HepG2 (cell line): Measurements from ENCODE around the gene KAT7. TPM values are rescaled to one million over a fixed set of nuclear protein-coding genes. Genes with fewer than 3 reads are reported as not detected.

Experiments used
- ADNP ChIP-seq: sonication (generic); formaldehyde crosslinking; IDR thresholded peaks from 2 replicates; pipeline ENCODE4 v1.4.0; 2020; ENCODE audit warnings: missing genetic modification reagents
- ESRRA ChIP-seq: sonication (generic); formaldehyde crosslinking; IDR thresholded peaks from 2 replicates; pipeline ENCODE4 v1.5.1; 2020; ENCODE audit warnings: mild to moderate bottlenecking, low read depth, missing genetic modification reagents
- MAFK ChIP-seq, 2 experiments: IDR thresholded peaks in 1 of 2; conservative IDR thresholded peaks in 1 of 2; 2 replicates each; pipeline ENCODE4 v1.6.1; 2011; ENCODE audit warnings: improper control_type of control experiment in 2 of 2, low read length in 2 of 2
- MLLT10 ChIP-seq: sonication (generic); formaldehyde crosslinking; IDR thresholded peaks from 2 replicates; pipeline ENCODE4 v1.4.0; 2020; ENCODE audit warnings: missing genetic modification reagents
- RXRB ChIP-seq: IDR thresholded peaks from 2 replicates; pipeline ENCODE4 v1.6.1; 2016; ENCODE audit warnings: borderline replicate concordance, missing genetic modification reagents, missing compliant biosample characterization
- SCMH1 ChIP-seq: sonication (generic); formaldehyde crosslinking; IDR thresholded peaks from 2 replicates; pipeline ENCODE4 v1.9.0; 2021; ENCODE audit warnings: missing genetic modification reagents, mild to moderate bottlenecking, borderline replicate concordance
- SMC3 ChIP-seq: IDR thresholded peaks from 2 replicates; pipeline ENCODE4 v1.6.1; 2011; ENCODE audit warnings: low read length, improper control_type of control experiment
- SRSF4 ChIP-seq: fragments of 200-400 bp; formaldehyde crosslinking; IDR thresholded peaks from one replicate; pipeline ENCODE4 v1.6.1; 2018; ENCODE audit warnings: mild to moderate bottlenecking, low read depth, low read length, moderate library complexity; ENCODE audit not compliant: poor library complexity, severe bottlenecking
- XBP1 ChIP-seq: sonication (generic); formaldehyde crosslinking; IDR thresholded peaks from 2 replicates; pipeline ENCODE4 v1.5.0; 2020; ENCODE audit warnings: missing genetic modification reagents
- ZNF570 ChIP-seq: sonication (generic); formaldehyde crosslinking; IDR thresholded peaks from 2 replicates; pipeline ENCODE4 v1.4.0; 2020; ENCODE audit warnings: mild to moderate bottlenecking, missing genetic modification reagents, borderline replicate concordance
- polyA plus RNA-seq, 8 experiments: library from polyadenylated mRNA; depleted of rRNA in 3 of 8; stranded (reverse) in 7 of 8; unstranded in 1 of 8; fragments of >200 nt; fragmentation: Illumina TruSeq in 4 of 8; extraction: Trizol in 4 of 8; gene quantifications; 2 replicates each; pipeline versions ENCODE4 v1.2.1 to v1.2.3, GENCODE V29; 2011 to 2016; ENCODE audit warnings: low read depth in 4 of 8, missing spikeins in 1 of 8, mixed read lengths in 1 of 8; ENCODE audit not compliant: insufficient read depth in 1 of 8
- total RNA-seq, 5 experiments: library from RNA; depleted of rRNA; stranded (reverse); fragments of >200 nt; fragmentation: Illumina TruSeq; extraction: Trizol; gene quantifications; 2 replicates each; pipeline ENCODE4 v1.2.3, GENCODE V29; 2016; ENCODE audit warnings: low read depth in 1 of 5
- TF ChIP-seq, protein P1 (sequence below): sonication (generic); formaldehyde crosslinking; IDR thresholded peaks from 2 replicates; pipeline ENCODE4 v1.5.1; 2020; ENCODE audit warnings: mild to moderate bottlenecking, missing genetic modification reagents
- TF ChIP-seq, protein P2 (sequence below): sonication (generic); formaldehyde crosslinking; IDR thresholded peaks from 2 replicates; pipeline ENCODE4; 2020; ENCODE audit warnings: missing genetic modification reagents, mild to moderate bottlenecking, borderline replicate concordance
- TF ChIP-seq, protein P3 (sequence below): sonication (generic); formaldehyde crosslinking; IDR thresholded peaks from 2 replicates; pipeline ENCODE4 v1.4.0; 2020; ENCODE audit warnings: mild to moderate bottlenecking, missing genetic modification reagents
- TF ChIP-seq, protein P4 (sequence below): sonication (generic); formaldehyde crosslinking; conservative IDR thresholded peaks from 2 replicates; pipeline ENCODE4 v1.8.0; 2022; ENCODE audit warnings: mild to moderate bottlenecking, moderate library complexity, missing genetic modification reagents
- TF ChIP-seq, protein P5 (sequence below): fragments of 450-650 bp; IDR thresholded peaks from 2 replicates; pipeline ENCODE4 v1.6.1; 2017
- TF ChIP-seq, protein P6 (sequence below): sonication (generic); formaldehyde crosslinking; IDR thresholded peaks from 2 replicates; pipeline ENCODE4 v1.8.0; 2022; ENCODE audit warnings: mild to moderate bottlenecking, missing genetic modification reagents, moderate library complexity

Gene KAT7
- total and polyA plus RNA-seq, 2 of the 13 experiments (the other 11 are each of a cell fraction or from before 2014, with no cell fraction given): 21.2 to 39.2 TPM

DNA sequence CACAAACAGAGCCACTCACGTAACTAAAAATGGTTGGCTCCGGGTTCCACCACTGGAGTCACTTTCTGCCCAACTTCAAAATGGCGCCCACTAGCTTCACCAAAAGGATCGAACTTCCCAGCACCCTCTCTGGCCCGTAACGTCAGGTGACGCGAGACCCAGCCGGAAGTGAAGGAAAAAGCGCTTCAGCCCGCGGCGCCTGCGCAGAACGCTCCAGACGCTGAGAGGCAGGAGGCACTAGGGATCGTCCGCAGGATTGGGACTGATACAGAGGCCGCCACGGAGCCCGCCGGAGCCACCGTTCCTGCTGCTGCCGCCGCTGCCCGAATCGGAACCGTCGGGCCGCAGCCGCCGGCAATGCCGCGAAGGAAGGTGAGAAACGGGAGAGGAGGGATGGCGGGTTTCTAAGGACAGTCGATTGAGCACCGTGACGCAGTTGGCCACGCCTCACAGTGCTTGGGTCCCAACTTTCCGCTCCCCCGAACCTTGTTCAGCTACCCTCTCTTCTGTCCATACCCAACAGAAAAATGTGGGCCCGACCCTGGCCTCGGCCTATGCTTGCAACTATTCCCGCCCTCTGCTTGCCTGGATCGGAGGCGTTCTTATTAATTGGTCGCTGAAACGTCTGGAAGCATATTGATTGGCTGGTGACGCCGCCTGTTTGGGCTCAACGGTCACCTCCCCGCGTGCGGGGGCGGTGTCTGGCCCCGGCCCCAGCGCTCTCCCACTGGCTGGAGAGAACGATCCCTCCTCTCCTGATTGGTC, at the start of gene KAT7 (continued):
- TF ChIP-seq, protein P1, sequence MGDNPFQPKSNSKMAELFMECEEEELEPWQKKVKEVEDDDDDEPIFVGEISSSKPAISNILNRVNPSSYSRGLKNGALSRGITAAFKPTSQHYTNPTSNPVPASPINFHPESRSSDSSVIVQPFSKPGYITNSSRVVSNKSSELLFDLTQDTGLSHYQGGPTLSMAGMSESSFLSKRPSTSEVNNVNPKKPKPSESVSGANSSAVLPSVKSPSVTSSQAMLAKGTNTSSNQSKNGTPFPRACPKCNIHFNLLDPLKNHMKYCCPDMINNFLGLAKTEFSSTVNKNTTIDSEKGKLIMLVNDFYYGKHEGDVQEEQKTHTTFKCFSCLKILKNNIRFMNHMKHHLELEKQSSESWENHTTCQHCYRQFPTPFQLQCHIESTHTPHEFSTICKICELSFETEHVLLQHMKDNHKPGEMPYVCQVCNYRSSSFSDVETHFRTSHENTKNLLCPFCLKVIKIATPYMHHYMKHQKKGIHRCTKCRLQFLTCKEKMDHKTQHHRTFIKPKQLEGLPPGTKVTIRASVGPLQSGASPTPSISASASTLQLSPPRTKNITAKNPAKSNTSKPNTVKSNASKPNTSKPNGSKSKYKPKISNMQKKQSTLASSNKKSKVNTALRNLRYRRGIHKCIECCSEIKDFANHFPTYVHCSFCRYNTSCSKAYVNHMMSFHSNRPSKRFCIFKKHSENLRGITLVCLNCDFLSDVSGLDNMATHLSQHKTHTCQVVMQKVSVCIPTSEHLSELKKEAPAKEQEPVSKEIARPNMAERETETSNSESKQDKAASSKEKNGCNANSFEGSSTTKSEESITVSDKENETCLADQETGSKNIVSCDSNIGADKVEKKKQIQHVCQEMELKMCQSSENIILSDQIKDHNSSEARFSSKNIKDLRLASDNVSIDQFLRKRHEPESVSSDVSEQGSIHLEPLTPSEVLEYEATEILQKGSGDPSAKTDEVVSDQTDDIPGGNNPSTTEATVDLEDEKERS (CRISPR knock-in tag): peak; percentile 94
- peak; percentile 69 for TF ChIP-seq RXRB
- TF ChIP-seq ADNP: no peak
- TF ChIP-seq SCMH1 (CRISPR knock-in tag): no peak
- TF ChIP-seq SRSF4: no peak
- TF ChIP-seq, protein P2, sequence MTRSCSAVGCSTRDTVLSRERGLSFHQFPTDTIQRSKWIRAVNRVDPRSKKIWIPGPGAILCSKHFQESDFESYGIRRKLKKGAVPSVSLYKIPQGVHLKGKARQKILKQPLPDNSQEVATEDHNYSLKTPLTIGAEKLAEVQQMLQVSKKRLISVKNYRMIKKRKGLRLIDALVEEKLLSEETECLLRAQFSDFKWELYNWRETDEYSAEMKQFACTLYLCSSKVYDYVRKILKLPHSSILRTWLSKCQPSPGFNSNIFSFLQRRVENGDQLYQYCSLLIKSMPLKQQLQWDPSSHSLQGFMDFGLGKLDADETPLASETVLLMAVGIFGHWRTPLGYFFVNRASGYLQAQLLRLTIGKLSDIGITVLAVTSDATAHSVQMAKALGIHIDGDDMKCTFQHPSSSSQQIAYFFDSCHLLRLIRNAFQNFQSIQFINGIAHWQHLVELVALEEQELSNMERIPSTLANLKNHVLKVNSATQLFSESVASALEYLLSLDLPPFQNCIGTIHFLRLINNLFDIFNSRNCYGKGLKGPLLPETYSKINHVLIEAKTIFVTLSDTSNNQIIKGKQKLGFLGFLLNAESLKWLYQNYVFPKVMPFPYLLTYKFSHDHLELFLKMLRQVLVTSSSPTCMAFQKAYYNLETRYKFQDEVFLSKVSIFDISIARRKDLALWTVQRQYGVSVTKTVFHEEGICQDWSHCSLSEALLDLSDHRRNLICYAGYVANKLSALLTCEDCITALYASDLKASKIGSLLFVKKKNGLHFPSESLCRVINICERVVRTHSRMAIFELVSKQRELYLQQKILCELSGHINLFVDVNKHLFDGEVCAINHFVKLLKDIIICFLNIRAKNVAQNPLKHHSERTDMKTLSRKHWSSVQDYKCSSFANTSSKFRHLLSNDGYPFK (CRISPR knock-in tag): peak; percentile 100
- TF ChIP-seq XBP1 (CRISPR knock-in tag): peak; percentile 90
- TF ChIP-seq, protein P3, sequence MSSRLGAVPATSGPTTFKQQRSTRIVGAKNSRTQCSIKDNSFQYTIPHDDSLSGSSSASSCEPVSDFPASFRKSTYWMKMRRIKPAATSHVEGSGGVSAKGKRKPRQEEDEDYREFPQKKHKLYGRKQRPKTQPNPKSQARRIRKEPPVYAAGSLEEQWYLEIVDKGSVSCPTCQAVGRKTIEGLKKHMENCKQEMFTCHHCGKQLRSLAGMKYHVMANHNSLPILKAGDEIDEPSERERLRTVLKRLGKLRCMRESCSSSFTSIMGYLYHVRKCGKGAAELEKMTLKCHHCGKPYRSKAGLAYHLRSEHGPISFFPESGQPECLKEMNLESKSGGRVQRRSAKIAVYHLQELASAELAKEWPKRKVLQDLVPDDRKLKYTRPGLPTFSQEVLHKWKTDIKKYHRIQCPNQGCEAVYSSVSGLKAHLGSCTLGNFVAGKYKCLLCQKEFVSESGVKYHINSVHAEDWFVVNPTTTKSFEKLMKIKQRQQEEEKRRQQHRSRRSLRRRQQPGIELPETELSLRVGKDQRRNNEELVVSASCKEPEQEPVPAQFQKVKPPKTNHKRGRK: no peak
- no peak for TF ChIP-seq ZNF570 (CRISPR knock-in tag)
- TF ChIP-seq MLLT10 (CRISPR knock-in tag): no peak
- TF ChIP-seq, protein P4, sequence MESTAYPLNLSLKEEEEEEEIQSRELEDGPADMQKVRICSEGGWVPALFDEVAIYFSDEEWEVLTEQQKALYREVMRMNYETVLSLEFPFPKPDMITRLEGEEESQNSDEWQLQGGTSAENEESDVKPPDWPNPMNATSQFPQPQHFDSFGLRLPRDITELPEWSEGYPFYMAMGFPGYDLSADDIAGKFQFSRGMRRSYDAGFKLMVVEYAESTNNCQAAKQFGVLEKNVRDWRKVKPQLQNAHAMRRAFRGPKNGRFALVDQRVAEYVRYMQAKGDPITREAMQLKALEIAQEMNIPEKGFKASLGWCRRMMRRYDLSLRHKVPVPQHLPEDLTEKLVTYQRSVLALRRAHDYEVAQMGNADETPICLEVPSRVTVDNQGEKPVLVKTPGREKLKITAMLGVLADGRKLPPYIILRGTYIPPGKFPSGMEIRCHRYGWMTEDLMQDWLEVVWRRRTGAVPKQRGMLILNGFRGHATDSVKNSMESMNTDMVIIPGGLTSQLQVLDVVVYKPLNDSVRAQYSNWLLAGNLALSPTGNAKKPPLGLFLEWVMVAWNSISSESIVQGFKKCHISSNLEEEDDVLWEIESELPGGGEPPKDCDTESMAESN: peak; percentile 91; the same call in 1 of the 2 replicates
- no peak for TF ChIP-seq SMC3
- peak; percentile 15; the same call in 1 of the 2 replicates for TF ChIP-seq ESRRA (CRISPR knock-in tag)
- TF ChIP-seq, protein P5, sequence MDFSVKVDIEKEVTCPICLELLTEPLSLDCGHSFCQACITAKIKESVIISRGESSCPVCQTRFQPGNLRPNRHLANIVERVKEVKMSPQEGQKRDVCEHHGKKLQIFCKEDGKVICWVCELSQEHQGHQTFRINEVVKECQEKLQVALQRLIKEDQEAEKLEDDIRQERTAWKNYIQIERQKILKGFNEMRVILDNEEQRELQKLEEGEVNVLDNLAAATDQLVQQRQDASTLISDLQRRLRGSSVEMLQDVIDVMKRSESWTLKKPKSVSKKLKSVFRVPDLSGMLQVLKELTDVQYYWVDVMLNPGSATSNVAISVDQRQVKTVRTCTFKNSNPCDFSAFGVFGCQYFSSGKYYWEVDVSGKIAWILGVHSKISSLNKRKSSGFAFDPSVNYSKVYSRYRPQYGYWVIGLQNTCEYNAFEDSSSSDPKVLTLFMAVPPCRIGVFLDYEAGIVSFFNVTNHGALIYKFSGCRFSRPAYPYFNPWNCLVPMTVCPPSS: no peak
- TF ChIP-seq, protein P6, sequence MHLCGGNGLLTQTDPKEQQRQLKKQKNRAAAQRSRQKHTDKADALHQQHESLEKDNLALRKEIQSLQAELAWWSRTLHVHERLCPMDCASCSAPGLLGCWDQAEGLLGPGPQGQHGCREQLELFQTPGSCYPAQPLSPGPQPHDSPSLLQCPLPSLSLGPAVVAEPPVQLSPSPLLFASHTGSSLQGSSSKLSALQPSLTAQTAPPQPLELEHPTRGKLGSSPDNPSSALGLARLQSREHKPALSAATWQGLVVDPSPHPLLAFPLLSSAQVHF (CRISPR knock-in tag): no peak
- TF ChIP-seq MAFK (conservative IDR thresholded peaks at IDR 0.05 in 1 of 2, IDR thresholded peaks at IDR 0.05 in 1 of 2; ENCODE audit: low read length in 2 of 2): no peak
